Progenitor cell of endocrine pancreas (in vitro differentiated cells): ENCODE results near the gene GFER. TPM values are rescaled to one million over a fixed set of nuclear protein-coding genes. Genes with fewer than 3 reads are reported as not detected.

Experiments used
- DNase-seq: peaks from one replicate; pipeline ENCODE4 v3.0.0; 2021; ENCODE audit warnings: low spot score; ENCODE audit not compliant: unreplicated experiment
- H3K27ac Mint-ChIP-seq: 2 replicates; pipeline ENCODE4 v1.8.0; 2021; ENCODE audit warnings: mild to moderate bottlenecking, moderate library complexity, mixed read lengths
- H3K27me3 Mint-ChIP-seq: 2 replicates; pipeline ENCODE4 v1.8.0; 2021; ENCODE audit warnings: mixed read lengths
- H3K36me3 Mint-ChIP-seq: 2 replicates; pipeline ENCODE4 v1.8.0; 2022; ENCODE audit warnings: mixed read lengths; ENCODE audit not compliant: insufficient read depth
- H3K4me1 Mint-ChIP-seq: 2 replicates; pipeline ENCODE4 v1.8.0; 2021; ENCODE audit warnings: low read depth, mixed read lengths
- H3K4me3 Mint-ChIP-seq: 2 replicates; pipeline ENCODE4 v1.8.0; 2021; ENCODE audit warnings: low read depth, mild to moderate bottlenecking, moderate library complexity, mixed read lengths
- H3K9me3 Mint-ChIP-seq: 2 replicates; pipeline ENCODE4 v1.8.0; 2021; ENCODE audit warnings: low read depth, mixed read lengths
- total RNA-seq: library from RNA; stranded (reverse); gene quantifications from 2 replicates; pipeline ENCODE4 v1.2.1, GENCODE V29; 2021
- TF ChIP-seq, protein P1 (sequence below): fragments of 200-600 bp; sonication (generic); IDR thresholded peaks from one replicate; pipeline ENCODE4 v1.5.0; 2021; ENCODE audit warnings: antibody characterized with exemption, mild to moderate bottlenecking; ENCODE audit not compliant: unreplicated experiment

GFER gene
- total RNA-seq, 1 donor from 2014 or later, result 32.9 TPM

DNA sequence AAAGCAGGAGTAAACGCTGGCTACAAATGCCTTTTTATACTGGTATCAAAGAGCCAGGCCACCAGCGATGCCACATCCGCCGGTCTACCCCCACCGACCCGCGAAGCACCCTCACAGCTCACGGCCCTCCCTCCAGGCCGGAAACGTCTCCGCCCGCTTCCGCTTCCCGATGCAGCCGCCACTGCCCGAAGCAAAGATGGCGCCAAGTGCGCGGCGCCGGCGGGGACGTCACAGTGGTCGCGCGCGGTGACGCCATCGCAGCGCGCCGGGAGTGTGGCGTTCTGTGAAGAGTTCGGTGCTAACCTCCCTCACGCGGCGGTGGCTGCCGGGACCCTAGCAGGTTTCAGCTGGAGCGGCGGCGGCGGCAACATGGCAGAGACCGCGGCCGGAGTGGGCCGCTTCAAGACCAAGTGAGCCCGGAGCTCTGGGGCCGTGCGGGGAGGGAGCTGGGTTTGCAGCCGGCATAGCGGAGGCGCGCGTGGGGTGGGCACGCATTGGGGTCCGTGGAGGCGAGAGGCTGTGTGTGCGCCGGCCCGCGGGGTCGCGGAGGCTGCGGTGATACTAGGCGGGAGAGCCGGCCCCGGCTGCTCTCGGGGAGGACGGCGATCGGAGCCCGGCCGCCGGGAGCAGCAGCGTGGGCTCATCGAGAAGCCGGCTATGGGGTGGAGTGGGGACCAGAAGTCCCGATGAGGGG lies 12.1 kb upstream of the GFER start, which contains the start of gene TBL3:
Gene TBL3, plus strand, starts transcription at position 258 of the 694 bp plus-strand sequence. Its CDS starts 112 bp downstream, at position 370.
- Mint-ChIP-seq H3K27me3 (no peaks in the 10 kb centered on the region), H3K36me3 (peaks cover 5% of the 10 kb centered on the region), H3K9me3 (no peaks in the 10 kb centered on the region), H3K4me3 (peak within 1 kb of the TSS; percentile 93), H3K27ac (peak within 1 kb of the TSS; percentile 97), H3K4me1 (peaks cover 14% of the 10 kb centered on the region)
- DNase-seq, result peak; percentile 89
- TF ChIP-seq, protein P1, sequence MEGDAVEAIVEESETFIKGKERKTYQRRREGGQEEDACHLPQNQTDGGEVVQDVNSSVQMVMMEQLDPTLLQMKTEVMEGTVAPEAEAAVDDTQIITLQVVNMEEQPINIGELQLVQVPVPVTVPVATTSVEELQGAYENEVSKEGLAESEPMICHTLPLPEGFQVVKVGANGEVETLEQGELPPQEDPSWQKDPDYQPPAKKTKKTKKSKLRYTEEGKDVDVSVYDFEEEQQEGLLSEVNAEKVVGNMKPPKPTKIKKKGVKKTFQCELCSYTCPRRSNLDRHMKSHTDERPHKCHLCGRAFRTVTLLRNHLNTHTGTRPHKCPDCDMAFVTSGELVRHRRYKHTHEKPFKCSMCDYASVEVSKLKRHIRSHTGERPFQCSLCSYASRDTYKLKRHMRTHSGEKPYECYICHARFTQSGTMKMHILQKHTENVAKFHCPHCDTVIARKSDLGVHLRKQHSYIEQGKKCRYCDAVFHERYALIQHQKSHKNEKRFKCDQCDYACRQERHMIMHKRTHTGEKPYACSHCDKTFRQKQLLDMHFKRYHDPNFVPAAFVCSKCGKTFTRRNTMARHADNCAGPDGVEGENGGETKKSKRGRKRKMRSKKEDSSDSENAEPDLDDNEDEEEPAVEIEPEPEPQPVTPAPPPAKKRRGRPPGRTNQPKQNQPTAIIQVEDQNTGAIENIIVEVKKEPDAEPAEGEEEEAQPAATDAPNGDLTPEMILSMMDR, result no peak

DNA sequence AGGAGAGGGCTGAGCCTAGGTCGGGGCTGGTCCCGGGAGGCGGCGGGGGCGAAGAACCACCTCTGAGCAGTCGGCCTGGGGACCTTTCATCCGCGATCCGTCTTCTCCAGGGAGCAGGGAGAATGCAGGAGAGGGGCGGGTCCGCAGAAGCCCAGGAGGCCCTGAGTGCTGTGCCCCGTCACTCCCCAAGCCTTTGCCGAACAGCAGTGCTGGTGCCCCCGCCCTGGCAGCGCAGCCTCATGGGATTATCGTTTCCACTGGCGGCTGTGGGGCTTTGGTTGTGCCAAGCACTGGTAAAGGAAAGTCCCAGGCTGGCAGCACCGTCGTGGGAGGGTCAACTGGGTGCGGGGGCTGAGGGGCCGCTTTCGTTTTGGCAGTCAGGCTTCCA lies 11.5 kb upstream of the GFER start:
- Mint-ChIP-seq H3K4me1 (peaks cover 14% of the 10 kb centered on the region), H3K36me3 (peaks cover 6% of the 10 kb centered on the region), H3K27ac (peak overlapping the region; percentile 97), H3K9me3 (no peaks in the 10 kb centered on the region), H3K27me3 (no peaks in the 10 kb centered on the region), H3K4me3 (peak overlapping the region; percentile 93)
- DNase-seq, result no peak
- TF ChIP-seq, protein P1, result no peak

DNA sequence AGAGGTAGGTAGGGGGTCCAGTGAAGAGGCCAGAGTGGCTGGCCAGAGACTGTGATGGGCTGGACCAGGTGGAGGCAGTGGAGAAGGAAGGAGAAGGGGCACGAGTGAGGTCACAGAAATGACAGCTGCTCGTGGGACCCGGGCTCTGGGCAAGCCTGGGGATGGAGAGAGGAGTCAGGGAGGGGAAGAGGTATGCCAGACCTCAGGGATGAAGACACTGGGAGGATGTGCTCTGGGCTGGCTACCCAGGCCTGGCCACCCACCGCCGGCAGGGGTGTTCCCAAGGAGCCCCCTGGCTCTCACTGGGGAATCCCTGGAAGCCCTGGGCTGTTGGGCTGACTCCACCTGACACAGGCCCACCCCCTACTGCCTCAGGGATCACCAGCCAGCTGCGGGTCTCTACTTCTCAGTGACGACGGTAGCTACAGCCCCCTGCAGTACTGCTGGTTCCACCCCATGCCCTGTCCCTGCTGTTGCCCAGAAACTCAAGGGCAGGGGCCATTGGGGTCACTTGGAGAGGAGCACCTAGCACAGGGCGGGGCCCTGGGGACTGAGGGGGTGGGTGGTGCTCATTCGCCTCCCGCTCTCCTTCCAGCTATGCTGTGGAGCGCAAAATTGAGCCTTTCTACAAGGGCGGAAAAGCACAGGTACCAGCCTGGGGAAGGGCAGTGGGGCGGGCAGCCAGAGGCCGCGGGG lies 10.4 kb upstream of the GFER start:
- no peak for DNase-seq
- Mint-ChIP-seq H3K27me3 (peaks cover 2% of the 10 kb centered on the region), H3K4me1 (peaks cover 14% of the 10 kb centered on the region), H3K4me3 (peak overlapping the region; percentile 93), H3K9me3 (no peaks in the 10 kb centered on the region), H3K27ac (no peak overlapping the region), H3K36me3 (peaks cover 7% of the 10 kb centered on the region)
- TF ChIP-seq, protein P1, result no peak

DNA sequence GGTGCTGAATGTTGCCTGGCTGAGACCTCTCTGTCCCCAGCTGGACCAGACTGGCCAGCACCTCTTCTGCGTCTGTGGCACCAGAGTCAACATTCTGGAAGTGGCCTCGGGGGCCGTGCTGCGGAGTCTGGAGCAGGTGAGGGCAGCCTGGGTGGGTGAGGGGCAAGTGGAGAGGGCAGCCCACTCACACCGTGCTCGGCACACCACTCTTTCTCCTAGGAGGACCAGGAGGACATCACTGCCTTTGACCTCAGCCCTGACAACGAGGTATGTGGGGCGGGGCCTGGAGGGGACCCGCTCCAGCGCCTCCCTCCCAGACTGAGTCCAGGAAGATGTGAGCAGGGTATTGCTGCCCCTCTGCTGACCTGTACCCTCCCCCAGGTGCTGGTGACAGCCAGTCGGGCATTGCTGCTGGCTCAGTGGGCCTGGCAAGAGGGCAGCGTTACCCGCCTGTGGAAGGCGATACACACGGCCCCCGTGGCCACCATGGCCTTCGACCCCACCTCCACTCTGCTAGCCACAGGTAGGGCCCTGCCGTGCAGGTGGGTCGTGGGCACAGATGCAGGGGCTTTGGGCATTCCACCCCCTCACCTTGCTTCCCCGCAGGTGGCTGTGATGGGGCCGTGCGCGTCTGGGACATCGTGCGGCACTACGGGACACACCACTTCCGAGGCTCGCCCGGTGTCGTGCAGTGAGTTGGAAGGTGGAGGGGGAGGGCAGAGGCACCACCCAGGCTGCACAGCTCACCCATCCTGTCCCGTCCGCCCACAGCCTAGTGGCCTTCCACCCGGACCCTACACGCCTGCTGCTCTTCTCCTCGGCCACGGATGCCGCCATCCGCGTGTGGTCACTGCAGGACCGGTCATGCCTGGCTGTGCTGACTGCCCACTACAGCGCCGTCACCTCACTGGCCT lies 9.6 kb upstream of the GFER start:
- Mint-ChIP-seq H3K4me3 (peak overlapping the region; percentile 24), H3K27me3 (peaks cover 4% of the 10 kb centered on the region), H3K4me1 (peaks cover 14% of the 10 kb centered on the region), H3K27ac (no peak overlapping the region), H3K36me3 (peaks cover 7% of the 10 kb centered on the region), H3K9me3 (no peaks in the 10 kb centered on the region)
- TF ChIP-seq, protein P1, result no peak
- no peak for DNase-seq
